SK-N-SH treated with all-trans-retinoic acid at 6 μM for 48 hours (cell line): ENCODE measurements around the gene LYSMD2.

Source experiments
- ATAC-seq: fragments of 200-7000 bp; cut with Tn5 transposase; 3 replicates; pipeline ENCODE4 v1.9.1; 2020; ENCODE audit warnings: mild to moderate bottlenecking, moderate library complexity
- ARNTL ChIP-seq: fragments of 450-650 bp; formaldehyde crosslinking; IDR thresholded peaks from 2 replicates; pipeline ENCODE4 v1.5.0; 2020; ENCODE audit warnings: low read depth, mild to moderate bottlenecking, moderate library complexity, borderline replicate concordance
- CSDC2 ChIP-seq: fragments of 250-450 bp; sonication (Bioruptor Pico); IDR thresholded peaks from 2 replicates; pipeline ENCODE4 v1.5.0; 2020; ENCODE audit warnings: mild to moderate bottlenecking, moderate library complexity
- ESRRG ChIP-seq: fragments of 250-450 bp; sonication (Bioruptor Pico); IDR thresholded peaks from 2 replicates; pipeline ENCODE4 v1.6.1; 2021; ENCODE audit warnings: mild to moderate bottlenecking
- GLIS3 ChIP-seq: fragments of 250-450 bp; sonication (Bioruptor Pico); IDR thresholded peaks from 2 replicates; pipeline ENCODE4 v1.5.0; 2020; ENCODE audit warnings: mild to moderate bottlenecking, moderate library complexity
- ISL1 ChIP-seq: fragments of 250-450 bp; sonication (Bioruptor Pico); IDR thresholded peaks from 2 replicates; pipeline ENCODE4 v2.1.2; 2022; ENCODE audit warnings: mild to moderate bottlenecking, moderate library complexity
- OSR1 ChIP-seq: fragments of 250-450 bp; sonication (Bioruptor Pico); IDR thresholded peaks from 2 replicates; pipeline ENCODE4 v1.8.0; 2022; ENCODE audit warnings: moderate library complexity, mild to moderate bottlenecking, inconsistent platforms
- PPARA ChIP-seq: fragments of 250-450 bp; sonication (Bioruptor Pico); IDR thresholded peaks from 2 replicates; pipeline ENCODE4 v1.5.0; 2020; ENCODE audit warnings: mild to moderate bottlenecking, borderline replicate concordance
- RARB ChIP-seq: fragments of 250-450 bp; sonication (Bioruptor Pico); IDR thresholded peaks from 2 replicates; pipeline ENCODE4 v1.8.0; 2021; ENCODE audit warnings: mild to moderate bottlenecking, moderate library complexity
- SNAI2 ChIP-seq: fragments of 250-450 bp; sonication (Bioruptor Pico); IDR thresholded peaks from 2 replicates; pipeline ENCODE4 v1.5.0; 2020; ENCODE audit warnings: mild to moderate bottlenecking, moderate library complexity
- TCF4 ChIP-seq: fragments of 250-450 bp; sonication (Bioruptor Pico); IDR thresholded peaks from 2 replicates; pipeline ENCODE4 v1.8.0; 2021; ENCODE audit warnings: mild to moderate bottlenecking, moderate library complexity, borderline replicate concordance
- TOX ChIP-seq: fragments of 250-450 bp; sonication (Bioruptor Pico); IDR thresholded peaks from 2 replicates; pipeline ENCODE4 v1.8.0; 2021; ENCODE audit warnings: mild to moderate bottlenecking, moderate library complexity, borderline replicate concordance
- ZC3H10 ChIP-seq: fragments of 250-450 bp; sonication (Bioruptor Pico); IDR thresholded peaks from 2 replicates; pipeline ENCODE4 v1.5.1; 2021; ENCODE audit warnings: mild to moderate bottlenecking, moderate library complexity
- ZFP30 ChIP-seq: fragments of 450-650 bp; formaldehyde crosslinking; IDR thresholded peaks from 2 replicates; pipeline ENCODE4 v1.5.0; 2022; ENCODE audit warnings: mild to moderate bottlenecking, moderate library complexity
- ZNF70 ChIP-seq: fragments of 450-650 bp; formaldehyde crosslinking; IDR thresholded peaks from 2 replicates; pipeline ENCODE4 v1.5.0; 2020; ENCODE audit warnings: mild to moderate bottlenecking, moderate library complexity
- ZNF8 ChIP-seq: fragments of 450-650 bp; formaldehyde crosslinking; IDR thresholded peaks from 2 replicates; pipeline ENCODE4 v1.5.0; 2020; ENCODE audit warnings: mild to moderate bottlenecking, moderate library complexity
- TF ChIP-seq, protein P1 (sequence below): fragments of 250-450 bp; sonication (Bioruptor Pico); IDR thresholded peaks from 2 replicates; pipeline ENCODE4 v1.5.1; 2021; ENCODE audit warnings: mild to moderate bottlenecking, moderate library complexity
- TF ChIP-seq, protein P2 (sequence below): fragments of 250-450 bp; sonication (Bioruptor Pico); IDR thresholded peaks from 2 replicates; pipeline ENCODE4 v1.8.0; 2021; ENCODE audit warnings: low read depth, mild to moderate bottlenecking, moderate library complexity, borderline replicate concordance
- TF ChIP-seq, protein P3 (sequence below): fragments of 250-450 bp; sonication (Bioruptor Pico); IDR thresholded peaks from 2 replicates; pipeline ENCODE4 v1.5.1; 2020; ENCODE audit warnings: low read depth, mild to moderate bottlenecking, moderate library complexity
- TF ChIP-seq, protein P4 (sequence below): fragments of 250-450 bp; sonication (Bioruptor Pico); IDR thresholded peaks from 2 replicates; pipeline ENCODE4 v1.8.0; 2020; ENCODE audit warnings: mild to moderate bottlenecking, moderate library complexity, borderline replicate concordance
- TF ChIP-seq, protein P5 (sequence below): fragments of 250-450 bp; sonication (Bioruptor Pico); IDR thresholded peaks from 2 replicates; pipeline ENCODE4 v1.5.0; 2020; ENCODE audit warnings: mild to moderate bottlenecking, moderate library complexity

Gene LYSMD2

DNA sequence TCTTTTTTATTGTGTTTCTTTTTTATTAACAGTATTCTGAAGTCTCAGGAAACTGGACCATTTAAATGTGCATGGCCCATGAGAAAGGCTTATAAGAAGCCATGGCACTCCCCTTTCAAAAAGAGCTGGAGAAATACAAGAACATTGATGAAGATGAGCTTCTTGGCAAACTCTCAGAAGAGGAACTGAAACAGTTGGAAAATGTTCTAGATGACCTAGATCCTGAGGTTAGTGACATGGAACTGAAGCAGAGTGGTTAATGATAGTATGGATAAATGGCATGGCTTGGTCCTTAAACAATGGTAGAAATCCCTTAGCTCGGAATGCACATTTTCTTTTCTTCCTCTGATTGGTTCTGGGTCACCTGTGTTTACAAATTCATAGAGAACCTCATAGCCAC lies 28.9 kb upstream of the LYSMD2 start:
- ATAC-seq: no peak
- TF ChIP-seq ZFP30 (CRISPR knock-in tag) (no peak), RARB (no peak), ZNF8 (CRISPR knock-in tag) (no peak), PPARA (CRISPR knock-in tag) (no peak), ZNF70 (no peak), OSR1 (CRISPR knock-in tag) (no peak), GLIS3 (CRISPR knock-in tag) (no peak), ISL1 (no peak), SNAI2 (CRISPR knock-in tag) (no peak), TOX (no peak), ARNTL (CRISPR knock-in tag) (no peak), TCF4 (no peak), ESRRG (CRISPR knock-in tag) (no peak)
- TF ChIP-seq, protein P1, sequence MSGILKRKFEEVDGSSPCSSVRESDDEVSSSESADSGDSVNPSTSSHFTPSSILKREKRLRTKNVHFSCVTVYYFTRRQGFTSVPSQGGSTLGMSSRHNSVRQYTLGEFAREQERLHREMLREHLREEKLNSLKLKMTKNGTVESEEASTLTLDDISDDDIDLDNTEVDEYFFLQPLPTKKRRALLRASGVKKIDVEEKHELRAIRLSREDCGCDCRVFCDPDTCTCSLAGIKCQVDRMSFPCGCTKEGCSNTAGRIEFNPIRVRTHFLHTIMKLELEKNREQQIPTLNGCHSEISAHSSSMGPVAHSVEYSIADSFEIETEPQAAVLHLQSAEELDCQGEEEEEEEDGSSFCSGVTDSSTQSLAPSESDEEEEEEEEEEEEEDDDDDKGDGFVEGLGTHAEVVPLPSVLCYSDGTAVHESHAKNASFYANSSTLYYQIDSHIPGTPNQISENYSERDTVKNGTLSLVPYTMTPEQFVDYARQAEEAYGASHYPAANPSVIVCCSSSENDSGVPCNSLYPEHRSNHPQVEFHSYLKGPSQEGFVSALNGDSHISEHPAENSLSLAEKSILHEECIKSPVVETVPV (CRISPR knock-in tag): no peak
- TF ChIP-seq, protein P2, sequence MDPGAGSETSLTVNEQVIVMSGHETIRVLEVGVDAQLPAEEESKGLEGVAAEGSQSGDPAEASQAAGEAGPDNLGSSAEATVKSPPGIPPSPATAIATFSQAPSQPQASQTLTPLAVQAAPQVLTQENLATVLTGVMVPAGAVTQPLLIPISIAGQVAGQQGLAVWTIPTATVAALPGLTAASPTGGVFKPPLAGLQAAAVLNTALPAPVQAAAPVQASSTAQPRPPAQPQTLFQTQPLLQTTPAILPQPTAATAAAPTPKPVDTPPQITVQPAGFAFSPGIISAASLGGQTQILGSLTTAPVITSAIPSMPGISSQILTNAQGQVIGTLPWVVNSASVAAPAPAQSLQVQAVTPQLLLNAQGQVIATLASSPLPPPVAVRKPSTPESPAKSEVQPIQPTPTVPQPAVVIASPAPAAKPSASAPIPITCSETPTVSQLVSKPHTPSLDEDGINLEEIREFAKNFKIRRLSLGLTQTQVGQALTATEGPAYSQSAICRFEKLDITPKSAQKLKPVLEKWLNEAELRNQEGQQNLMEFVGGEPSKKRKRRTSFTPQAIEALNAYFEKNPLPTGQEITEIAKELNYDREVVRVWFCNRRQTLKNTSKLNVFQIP (CRISPR knock-in tag): no peak

DNA sequence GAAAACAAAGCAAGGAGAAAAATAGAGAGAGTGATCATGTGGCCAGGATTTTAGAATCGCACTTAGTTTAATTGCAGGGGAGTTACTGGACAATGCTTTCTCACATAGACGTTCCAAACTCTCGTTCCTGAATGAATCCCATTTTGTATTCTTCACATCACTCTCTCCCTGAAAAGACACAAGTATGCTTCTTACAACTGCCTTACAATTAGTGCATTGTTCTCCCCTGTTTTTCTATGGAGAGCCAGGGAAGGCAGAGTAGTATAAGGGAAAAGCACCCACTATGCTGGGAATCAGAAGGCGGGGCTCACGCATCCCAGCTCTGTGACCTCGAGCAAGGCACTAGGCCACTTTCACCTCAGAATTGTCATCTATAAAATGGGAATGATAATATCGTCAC lies 28.3 kb upstream of the LYSMD2 start:
- no peak for TF ChIP-seq OSR1 (CRISPR knock-in tag)
- TF ChIP-seq, protein P2 (CRISPR knock-in tag): no peak
- TF ChIP-seq, protein P3, sequence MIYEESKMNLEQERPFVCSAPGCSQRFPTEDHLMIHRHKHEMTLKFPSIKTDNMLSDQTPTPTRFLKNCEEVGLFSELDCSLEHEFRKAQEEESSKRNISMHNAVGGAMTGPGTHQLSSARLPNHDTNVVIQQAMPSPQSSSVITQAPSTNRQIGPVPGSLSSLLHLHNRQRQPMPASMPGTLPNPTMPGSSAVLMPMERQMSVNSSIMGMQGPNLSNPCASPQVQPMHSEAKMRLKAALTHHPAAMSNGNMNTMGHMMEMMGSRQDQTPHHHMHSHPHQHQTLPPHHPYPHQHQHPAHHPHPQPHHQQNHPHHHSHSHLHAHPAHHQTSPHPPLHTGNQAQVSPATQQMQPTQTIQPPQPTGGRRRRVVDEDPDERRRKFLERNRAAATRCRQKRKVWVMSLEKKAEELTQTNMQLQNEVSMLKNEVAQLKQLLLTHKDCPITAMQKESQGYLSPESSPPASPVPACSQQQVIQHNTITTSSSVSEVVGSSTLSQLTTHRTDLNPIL (CRISPR knock-in tag): no peak
- TF ChIP-seq, protein P4, sequence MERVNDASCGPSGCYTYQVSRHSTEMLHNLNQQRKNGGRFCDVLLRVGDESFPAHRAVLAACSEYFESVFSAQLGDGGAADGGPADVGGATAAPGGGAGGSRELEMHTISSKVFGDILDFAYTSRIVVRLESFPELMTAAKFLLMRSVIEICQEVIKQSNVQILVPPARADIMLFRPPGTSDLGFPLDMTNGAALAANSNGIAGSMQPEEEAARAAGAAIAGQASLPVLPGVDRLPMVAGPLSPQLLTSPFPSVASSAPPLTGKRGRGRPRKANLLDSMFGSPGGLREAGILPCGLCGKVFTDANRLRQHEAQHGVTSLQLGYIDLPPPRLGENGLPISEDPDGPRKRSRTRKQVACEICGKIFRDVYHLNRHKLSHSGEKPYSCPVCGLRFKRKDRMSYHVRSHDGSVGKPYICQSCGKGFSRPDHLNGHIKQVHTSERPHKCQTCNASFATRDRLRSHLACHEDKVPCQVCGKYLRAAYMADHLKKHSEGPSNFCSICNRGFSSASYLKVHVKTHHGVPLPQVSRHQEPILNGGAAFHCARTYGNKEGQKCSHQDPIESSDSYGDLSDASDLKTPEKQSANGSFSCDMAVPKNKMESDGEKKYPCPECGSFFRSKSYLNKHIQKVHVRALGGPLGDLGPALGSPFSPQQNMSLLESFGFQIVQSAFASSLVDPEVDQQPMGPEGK: no peak
- no peak for TF ChIP-seq ZC3H10 (CRISPR knock-in tag)
- no peak for TF ChIP-seq PPARA (CRISPR knock-in tag)
- no peak for TF ChIP-seq CSDC2 (CRISPR knock-in tag)
- TF ChIP-seq GLIS3 (CRISPR knock-in tag): no peak
- TF ChIP-seq TOX: no peak
- TF ChIP-seq RARB: no peak
- TF ChIP-seq ISL1: no peak
- TF ChIP-seq ARNTL (CRISPR knock-in tag): no peak
- TF ChIP-seq TCF4: no peak
- no peak for TF ChIP-seq ZFP30 (CRISPR knock-in tag)
- TF ChIP-seq, protein P5, sequence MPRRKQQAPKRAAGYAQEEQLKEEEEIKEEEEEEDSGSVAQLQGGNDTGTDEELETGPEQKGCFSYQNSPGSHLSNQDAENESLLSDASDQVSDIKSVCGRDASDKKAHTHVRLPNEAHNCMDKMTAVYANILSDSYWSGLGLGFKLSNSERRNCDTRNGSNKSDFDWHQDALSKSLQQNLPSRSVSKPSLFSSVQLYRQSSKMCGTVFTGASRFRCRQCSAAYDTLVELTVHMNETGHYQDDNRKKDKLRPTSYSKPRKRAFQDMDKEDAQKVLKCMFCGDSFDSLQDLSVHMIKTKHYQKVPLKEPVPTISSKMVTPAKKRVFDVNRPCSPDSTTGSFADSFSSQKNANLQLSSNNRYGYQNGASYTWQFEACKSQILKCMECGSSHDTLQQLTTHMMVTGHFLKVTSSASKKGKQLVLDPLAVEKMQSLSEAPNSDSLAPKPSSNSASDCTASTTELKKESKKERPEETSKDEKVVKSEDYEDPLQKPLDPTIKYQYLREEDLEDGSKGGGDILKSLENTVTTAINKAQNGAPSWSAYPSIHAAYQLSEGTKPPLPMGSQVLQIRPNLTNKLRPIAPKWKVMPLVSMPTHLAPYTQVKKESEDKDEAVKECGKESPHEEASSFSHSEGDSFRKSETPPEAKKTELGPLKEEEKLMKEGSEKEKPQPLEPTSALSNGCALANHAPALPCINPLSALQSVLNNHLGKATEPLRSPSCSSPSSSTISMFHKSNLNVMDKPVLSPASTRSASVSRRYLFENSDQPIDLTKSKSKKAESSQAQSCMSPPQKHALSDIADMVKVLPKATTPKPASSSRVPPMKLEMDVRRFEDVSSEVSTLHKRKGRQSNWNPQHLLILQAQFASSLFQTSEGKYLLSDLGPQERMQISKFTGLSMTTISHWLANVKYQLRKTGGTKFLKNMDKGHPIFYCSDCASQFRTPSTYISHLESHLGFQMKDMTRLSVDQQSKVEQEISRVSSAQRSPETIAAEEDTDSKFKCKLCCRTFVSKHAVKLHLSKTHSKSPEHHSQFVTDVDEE (CRISPR knock-in tag): no peak
- no peak for TF ChIP-seq ZNF70
- no peak for ATAC-seq

DNA sequence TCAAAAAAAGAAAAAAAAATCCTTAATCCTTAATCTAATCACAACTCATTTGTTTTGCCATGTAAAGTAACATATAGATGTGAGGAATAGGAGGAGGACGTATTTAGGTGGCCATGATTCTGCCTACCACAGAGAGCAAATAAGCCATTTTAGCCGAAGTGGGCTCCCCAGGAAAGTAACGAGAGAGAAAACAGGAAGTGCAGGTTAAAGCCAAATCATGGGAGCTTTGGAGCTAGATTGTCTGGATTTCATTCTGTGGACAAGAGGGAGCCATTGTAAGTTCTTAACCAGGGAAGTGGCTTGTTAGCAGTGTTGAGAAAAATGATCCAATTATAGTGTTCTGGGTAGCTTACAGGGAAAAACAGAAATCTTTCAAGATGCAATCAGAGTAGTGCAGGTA lies 23.4 kb upstream of the LYSMD2 start:
- ATAC-seq: no peak
- TF ChIP-seq, protein P4: no peak
- TF ChIP-seq, protein P2 (CRISPR knock-in tag): no peak
- TF ChIP-seq, protein P5 (CRISPR knock-in tag): no peak
